Adrenal gland (tissue), 12 donors: ENCODE results near the gene LHX5. TPM values are rescaled to one million over a fixed set of nuclear protein-coding genes. Genes with fewer than 3 reads are reported as not detected.

Experiments used
- DNase-seq, 7 donors: peaks; one replicate each; pipeline ENCODE4 v3.0.0-alpha.2; 2019 to 2020
- H3K27ac ChIP-seq, 5 donors: fragments of 200-600 bp; sonication (generic) in 4 of 5; 1 replicate in 3 of 5; 2 replicates in 2 of 5; pipeline versions ENCODE4 v1.5.1 to v1.8.0; 2016 to 2020; ENCODE audit warnings: mild to moderate bottlenecking in 1 of 5
- H3K27me3 ChIP-seq: fragments of 200-600 bp; 2 replicates; pipeline ENCODE4 v1.8.0; 2021
- H3K36me3 ChIP-seq, 2 donors: fragments of 200-600 bp; replicated peaks in 1 of 2; 1 replicate in 1 of 2; 2 replicates in 1 of 2; pipeline versions ENCODE4 v1.5.1 to v1.8.0; 2018 to 2022
- H3K4me1 ChIP-seq, 2 donors: fragments of 200-600 bp; replicated peaks in 1 of 2; 1 replicate in 1 of 2; 2 replicates in 1 of 2; pipeline versions ENCODE4 v1.5.1 to v1.8.0; 2018 to 2021
- H3K4me3 ChIP-seq, 4 donors: fragments of 200-600 bp; sonication (generic) in 3 of 4; one replicate each; pipeline ENCODE4 v1.5.1; 2016 to 2018
- H3K9me3 ChIP-seq, 3 donors: fragments of 200-600 bp; sonication (generic) in 1 of 3; replicated peaks in 1 of 3; 1 replicate in 2 of 3; 2 replicates in 1 of 3; pipeline versions ENCODE4 v1.5.1 to v1.8.0; 2016 to 2021
- CTCF ChIP-seq, 6 experiments: fragments of 450-650 bp in 4 of 6; fragments of 200-600 bp in 2 of 6; sonication (generic) in 1 of 6; IDR thresholded peaks; 1 replicate in 5 of 6; 2 replicates in 1 of 6; pipeline versions ENCODE4 v1.5.1 to v1.8.0; 2016 to 2021; ENCODE audit warnings: antibody characterized with exemption in 6 of 6, mild to moderate bottlenecking in 2 of 6, moderate library complexity in 1 of 6
- POLR2A ChIP-seq, 2 donors: fragments of 450-650 bp; IDR thresholded peaks; one replicate each; pipeline ENCODE4 v1.6.1; 2017; ENCODE audit warnings: antibody characterized with exemption in 2 of 2, mild to moderate bottlenecking in 2 of 2, moderate library complexity in 1 of 2
- WGBS, 4 donors: extraction: QIAGEN DNeasy Blood & Tissue Kit in 2 of 4; methylation state at CpG; one replicate each; pipeline versions ENCODE4 v1.1.5 to v1.1.7; 2013 to 2017; 5-methylcytosine and 5-hydroxymethylcytosine counted together
- intact Hi-C, 2 donors: fragments of 100-400 bp; cut with DNase I; formaldehyde crosslinking; loops; one replicate each; pipeline versions ENCODE4 v1.14.1 to v1.15.0; 2022 to 2023
- polyA plus RNA-seq, 3 donors: library from polyadenylated mRNA; stranded (reverse); fragments of 200-250 nt in 2 of 3; fragments of 350-450 nt in 1 of 3; fragmentation: Illumina TruSeq in 1 of 3; extraction: RNeasy Lipid Tissue Mini Kit (QIAGEN cat#74804) in 1 of 3; gene quantifications; one replicate each; pipeline ENCODE4 v1.2.3, GENCODE V29; 2013 to 2014
- total RNA-seq, 9 donors: library from RNA; depleted of rRNA in 4 of 9; stranded (reverse); fragments of >200 nt in 4 of 9; fragments of 120-200 nt in 1 of 9; fragmentation: NEBNext Ultra II Directional in 1 of 9; extraction: Animal tissue kit (Norgen Biotek cat#: 25700) in 1 of 9; gene quantifications; one replicate each; pipeline versions ENCODE4 v1.1.0 to v1.2.4, GENCODE V29; 2013 to 2023
- donor health status: healthy with polysubstance abuse.
- donor health status: Bipolar disorder and iron deficiency.
- donor health status: DM: yes; HTN: yes; CAD: no.
- donor health status: DM: no; HTN: no; CAD: no.
- donor health status: DM: no; HTN: no; CAD: no.
- donor health status: DM: yes; HTN: yes; CAD: no.

The LHX5 gene
- total and polyA plus RNA-seq, 12 donors, result not detected

GRCh38 chr12:113480336-113480971 lies 8.8 kb upstream of the LHX5 start:
- DNase-seq, result no peak
- intact Hi-C loops, result no loop called here
- Histone ChIP-seq H3K4me1 (no peaks in the 10 kb centered on the region), H3K9me3 (no peaks in the 10 kb centered on the region), H3K27ac (no peak overlapping the region), H3K36me3 (no peaks in the 10 kb centered on the region), H3K27me3 (peaks cover 76% of the 10 kb centered on the region), H3K4me3 (no peak overlapping the region)
- TF ChIP-seq POLR2A (IDR thresholded peaks at IDR 0.05) (no peak), CTCF (IDR thresholded peaks at IDR 0.05) (no peak)
- WGBS, 4 donors, result 12 to 21% (median 15%) methylated on average over 9 of the region's 9 CpGs

- Histone ChIP-seq H3K27me3 (peaks cover 79% of the 10 kb centered on the region), H3K4me1 (no peaks in the 10 kb centered on the region), H3K9me3 (no peaks in the 10 kb centered on the region), H3K27ac (no peak overlapping the region), H3K4me3 (no peak overlapping the region), H3K36me3 (no peaks in the 10 kb centered on the region)
- TF ChIP-seq CTCF (IDR thresholded peaks at IDR 0.05), result no peak
- no peak for TF ChIP-seq POLR2A (IDR thresholded peaks at IDR 0.05)
- DNase-seq, result peak in 6 of 7 donors; percentile 32 to 63 (median 53)
- 2 to 4% (median 3%) methylated on average over 58 to 61 of the region's 61 CpGs for WGBS, 4 donors
- intact Hi-C loops, result no loop called here
Observed at GRCh38 chr12:113479590-113480335, 8.1 kb upstream of the LHX5 start.

GRCh38 chr12:113479216-113479589 lies 7.5 kb upstream of the LHX5 start:
- Histone ChIP-seq H3K27ac (no peak overlapping the region), H3K4me1 (no peaks in the 10 kb centered on the region), H3K9me3 (no peaks in the 10 kb centered on the region), H3K36me3 (no peaks in the 10 kb centered on the region), H3K4me3 (no peak overlapping the region), H3K27me3 (peaks cover 82% of the 10 kb centered on the region)
- TF ChIP-seq CTCF (IDR thresholded peaks at IDR 0.05) (no peak), POLR2A (IDR thresholded peaks at IDR 0.05) (no peak)
- 1 to 3% (median 2%) methylated on average over 11 of the region's 11 CpGs for WGBS, 4 donors
- intact Hi-C loops, result no loop called here
- no peak for DNase-seq

- Histone ChIP-seq H3K27ac (no peak overlapping the region), H3K4me3 (no peak overlapping the region), H3K9me3 (no peaks in the 10 kb centered on the region), H3K36me3 (no peaks in the 10 kb centered on the region), H3K4me1 (no peaks in the 10 kb centered on the region), H3K27me3 (peaks cover 85% of the 10 kb centered on the region)
- WGBS, 4 donors, result 3 to 5% (median 4%) methylated on average over 16 to 41 of the region's 41 CpGs
- TF ChIP-seq CTCF (IDR thresholded peaks at IDR 0.05) (no peak), POLR2A (IDR thresholded peaks at IDR 0.05) (no peak)
- no peak for DNase-seq
- intact Hi-C loops, result no loop called here
Observed at GRCh38 chr12:113478351-113479011, 6.8 kb upstream of the LHX5 start.
